GM21360 (cell line): ENCODE results near the gene ZNF304.
A peak's percentile ranks its signal among the peaks of the same experiment; 100 is the strongest.

Experiments
- ATAC-seq: cut with Tn5 transposase; IDR thresholded peaks from one replicate; pipeline ENCODE4 v1.9.1; 2021; ENCODE audit warnings: mild to moderate bottlenecking, moderate library complexity; ENCODE audit not compliant: unreplicated experiment

The ZNF304 gene

GRCh38 chr19:57350877-57351805, at the start of gene ZNF304:
Gene ZNF304 (plus strand): TSS chr19:57351271. CDS start chr19:57351665, 394 bp downstream.
- ATAC-seq = peak; percentile 93

- ATAC-seq = no peak
Observed at GRCh38 chr19:57302020-57302465, 49.0 kb upstream of the ZNF304 start.

GRCh38 chr19:57302727-57303401, 48.2 kb upstream of the ZNF304 start:
- no peak for ATAC-seq

- ATAC-seq = no peak
Observed at GRCh38 chr19:57305056-57305455, 46.0 kb upstream of the ZNF304 start.

GRCh38 chr19:57308514-57308913, 42.6 kb upstream of the ZNF304 start:
- no peak for ATAC-seq

GRCh38 chr19:57310792-57311191, 40.3 kb upstream of the ZNF304 start:
- ATAC-seq = no peak

- ATAC-seq = no peak
Observed at GRCh38 chr19:57314146-57314545, 36.9 kb upstream of the ZNF304 start.

GRCh38 chr19:57317503-57317902, 33.6 kb upstream of the ZNF304 start:
- ATAC-seq = no peak

- no peak for ATAC-seq
Observed at GRCh38 chr19:57319869-57320179, 31.2 kb upstream of the ZNF304 start.

GRCh38 chr19:57320180-57321084, 30.6 kb upstream of the ZNF304 start, which contains the start of gene ZNF543:
Gene ZNF543 (plus strand): TSS chr19:57320472. CDS start chr19:57320854, 382 bp downstream.
- ATAC-seq = peak; percentile 85

GRCh38 chr19:57321116-57321515, 30.0 kb upstream of the ZNF304 start:
- no peak for ATAC-seq

- ATAC-seq = no peak
Observed at GRCh38 chr19:57321751-57322150, 29.3 kb upstream of the ZNF304 start.

GRCh38 chr19:57324992-57325391, 26.1 kb upstream of the ZNF304 start:
- no peak for ATAC-seq

GRCh38 chr19:57327993-57328392, 23.1 kb upstream of the ZNF304 start:
- ATAC-seq = no peak

- no peak for ATAC-seq
Observed at GRCh38 chr19:57334191-57334590, 16.9 kb upstream of the ZNF304 start.

- ATAC-seq = no peak
Observed at GRCh38 chr19:57338877-57339276, 12.2 kb upstream of the ZNF304 start.

GRCh38 chr19:57342582-57342981, 8.5 kb upstream of the ZNF304 start:
- ATAC-seq = no peak

- no peak for ATAC-seq
Observed at GRCh38 chr19:57348136-57348535, 2.9 kb upstream of the ZNF304 start.

GRCh38 chr19:57351867-57352266, 796 bp downstream of the ZNF304 start:
- ATAC-seq = no peak

GRCh38 chr19:57355916-57356315, 4.8 kb downstream of the ZNF304 start:
- no peak for ATAC-seq

GRCh38 chr19:57357406-57357805, 6.3 kb downstream of the ZNF304 start:
- ATAC-seq = no peak
